Jurkat, Clone E6-1 (cell line): Measurements from ENCODE around the gene DENND10.
"Not testable (repeated sequence)": the region's sequence is repeated elsewhere in the genome, so short reads cannot be mapped to it uniquely, and the experiment has no call there.

Experiments
- DNase-seq: peaks from one replicate; pipeline ENCODE4 v3.0.0-alpha.2; 2011; ENCODE audit warnings: low read depth, low spot score
- H3K4me3 ChIP-seq: 2 replicates; pipeline ENCODE4 v1.5.1; 2011; ENCODE audit warnings: mild to moderate bottlenecking, low read length, control low read depth, moderate library complexity

Gene DENND10

DNA sequence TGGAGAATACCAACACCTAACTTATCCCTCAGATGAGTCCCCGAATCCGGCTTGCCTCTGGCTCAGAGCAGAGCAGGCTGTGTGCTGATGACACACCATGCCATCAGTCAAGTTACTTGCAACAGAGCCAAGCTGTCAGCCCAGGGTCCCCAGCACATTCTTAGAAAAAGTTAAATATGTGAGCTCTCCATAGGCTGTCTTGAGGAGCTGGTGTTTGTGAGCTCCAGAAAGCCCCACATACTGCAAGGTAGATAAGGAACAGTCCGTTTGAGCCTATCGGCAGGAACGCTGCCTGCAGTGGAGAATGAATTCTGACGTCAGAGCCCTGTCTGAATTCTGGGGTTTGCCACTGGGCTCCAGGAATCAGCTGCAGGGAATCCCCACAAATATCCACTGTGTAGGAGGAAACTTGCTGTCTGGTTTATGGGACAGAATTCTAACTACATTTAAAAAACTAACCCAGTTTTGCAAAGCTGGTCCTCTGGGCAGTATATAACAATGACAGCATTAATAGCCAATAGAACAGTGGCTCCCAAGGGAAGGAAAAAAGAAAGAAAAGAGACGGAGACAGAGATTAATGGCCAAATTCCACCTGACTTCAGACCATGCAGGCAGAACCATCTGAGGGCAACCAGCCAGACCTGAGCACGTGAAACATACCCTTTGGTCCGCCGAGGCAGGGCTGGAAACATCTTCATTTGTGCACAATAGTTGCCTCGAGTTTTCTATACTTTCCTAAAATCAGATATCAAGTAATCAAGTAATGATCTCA, 58.0 kb downstream of the DENND10 start:
- no peak overlapping the region for H3K4me3 ChIP-seq
- no peak for DNase-seq

DNA sequence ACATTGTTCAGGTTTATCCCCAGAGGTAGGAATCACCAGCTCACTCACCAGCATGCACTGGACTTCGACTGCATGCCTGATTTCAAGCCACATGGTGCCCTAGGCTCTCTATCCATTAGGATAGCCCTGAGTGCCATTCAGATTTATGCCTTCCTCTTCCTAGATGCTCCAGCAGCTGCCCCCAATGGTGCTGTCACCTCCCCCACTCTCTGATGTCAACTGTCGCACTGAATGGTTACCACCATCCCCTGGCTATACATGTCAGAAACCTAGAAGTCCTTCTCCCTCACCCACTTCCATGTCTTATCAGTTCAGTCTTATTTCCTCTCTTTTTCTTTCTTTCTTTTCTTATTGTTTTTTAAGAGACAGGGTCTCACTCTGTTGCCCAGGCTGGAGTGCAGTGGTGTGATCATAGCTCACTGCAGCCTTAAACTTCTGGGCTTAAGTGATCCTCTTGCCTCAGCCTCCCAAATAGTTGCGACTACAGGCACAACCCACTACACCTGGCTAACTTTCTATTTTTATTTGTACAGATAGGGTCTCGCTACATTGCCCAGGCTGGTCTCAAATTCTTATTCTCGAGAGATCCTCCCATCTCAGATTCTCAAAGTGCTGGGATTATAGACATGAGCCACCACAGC, 58.7 kb downstream of the DENND10 start:
- no peak for DNase-seq

DNA sequence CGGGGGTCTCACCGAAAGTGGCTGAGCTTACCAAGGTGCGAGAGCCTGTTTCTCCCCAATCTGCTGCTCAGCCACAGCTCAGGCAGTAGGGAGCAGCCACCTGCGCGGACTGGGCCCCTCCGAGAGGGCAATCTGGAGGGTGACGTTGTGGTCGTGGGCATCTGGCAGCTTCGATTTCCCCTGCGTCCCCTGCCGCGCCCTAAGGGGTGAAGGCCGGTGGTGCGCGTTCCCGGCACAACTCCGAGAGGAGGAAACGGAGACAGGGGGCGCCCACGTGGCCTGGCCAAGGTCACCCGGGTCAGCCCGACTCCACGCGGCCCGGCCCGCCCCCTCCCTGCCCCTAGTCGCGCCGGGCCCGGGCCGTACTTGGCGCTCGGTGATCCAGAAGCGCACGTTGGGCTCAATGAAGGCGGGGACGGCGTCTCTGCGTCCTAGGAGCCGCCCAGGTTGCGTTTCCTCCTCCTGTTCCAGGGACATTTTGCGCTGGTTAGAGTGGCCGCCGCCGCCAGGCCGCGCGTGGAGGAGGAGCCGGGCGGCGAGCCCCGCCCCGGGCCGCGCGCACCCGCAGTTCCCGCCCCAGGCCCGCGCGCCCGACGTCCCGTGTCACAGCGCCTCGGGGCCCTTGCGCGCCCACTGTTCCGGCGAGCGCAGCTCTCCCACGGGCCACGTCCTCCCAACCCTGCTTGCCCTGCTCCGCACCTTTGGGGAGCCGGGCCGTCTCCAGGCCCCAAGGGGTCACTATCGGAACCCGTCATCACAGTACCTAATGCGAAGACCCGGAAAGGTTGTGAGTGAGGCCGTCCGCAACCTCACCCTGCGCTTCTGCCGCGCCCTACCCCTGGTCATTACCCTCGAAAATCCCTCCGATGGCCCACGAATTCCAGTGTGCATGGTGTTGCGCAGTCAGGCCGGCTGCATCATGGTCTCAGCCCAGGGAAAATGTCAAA, 61.5 kb downstream of the DENND10 start, which contains the start of gene SFXN4:
Gene SFXN4 (minus strand): TSS at position 544 of the 947 bp plus-strand sequence. CDS start 67 bp downstream, at position 477.
- H3K4me3 ChIP-seq, result peak within 1 kb of the TSS; percentile 87
- DNase-seq, result peak; percentile 53

More for the DNA sequence above, 58.7 kb downstream of the DENND10 start:
- no peak overlapping the region for H3K4me3 ChIP-seq

DNA sequence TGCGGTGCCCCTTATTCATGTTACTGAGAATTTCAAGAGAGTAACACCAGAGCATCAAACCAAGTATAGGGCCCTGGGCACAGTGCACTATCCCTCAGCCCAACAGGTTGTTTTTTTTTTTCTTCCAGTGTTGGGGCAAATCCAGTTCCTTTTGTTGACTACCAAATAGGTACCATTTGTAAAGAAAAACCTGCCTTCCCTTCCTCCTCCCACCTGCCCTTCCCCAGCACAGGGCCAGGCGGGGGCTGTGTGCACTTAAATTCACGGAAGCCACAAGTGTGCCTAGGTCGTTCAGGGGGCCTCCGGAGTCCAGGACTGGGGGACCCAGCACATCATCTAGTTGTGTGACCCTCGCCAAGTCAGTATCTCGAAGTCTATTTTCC, 62.2 kb downstream of the DENND10 start:
- no peak for DNase-seq
- H3K4me3 ChIP-seq, result peak overlapping the region; percentile 87

DNA sequence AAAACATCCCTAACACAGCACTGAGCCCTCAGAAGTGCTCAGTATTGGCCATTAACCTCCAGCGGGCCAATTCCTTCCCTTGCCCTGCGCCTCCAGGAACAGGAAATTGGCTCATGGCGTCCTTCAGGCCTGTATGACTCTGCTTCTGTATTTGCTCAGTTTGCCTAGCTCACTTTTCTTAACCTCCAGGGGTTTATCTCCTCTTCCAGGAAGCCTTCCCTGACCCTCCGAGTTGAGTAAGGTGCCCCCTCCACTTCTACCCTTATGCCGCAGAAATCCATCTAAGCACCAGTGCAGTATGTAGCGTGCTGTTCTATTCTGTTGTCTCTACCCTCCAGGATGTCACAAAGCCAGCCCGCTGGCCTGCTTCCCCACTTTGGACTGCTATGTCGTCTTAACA, 62.7 kb downstream of the DENND10 start:
- no peak overlapping the region for H3K4me3 ChIP-seq
- DNase-seq, result no peak

DNA sequence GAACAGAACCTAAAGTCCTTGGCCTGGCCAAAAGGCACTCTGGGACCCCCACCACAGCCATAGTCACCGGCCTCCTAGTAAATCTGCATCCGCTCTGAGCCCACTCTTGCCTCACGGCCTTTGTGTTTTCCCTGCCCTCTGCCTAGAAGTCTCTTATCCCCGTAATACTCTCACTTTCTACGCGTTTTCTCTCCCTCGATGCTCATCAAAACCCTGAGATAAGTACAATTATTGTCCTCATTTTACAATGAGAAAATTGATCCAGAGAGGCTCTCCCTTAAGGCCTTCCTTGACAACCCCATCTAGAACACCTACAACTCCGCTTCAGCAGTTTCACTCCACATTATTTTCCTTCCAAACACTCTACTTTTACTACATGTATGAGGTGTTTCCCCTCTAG, 63.1 kb downstream of the DENND10 start:
- no peak for DNase-seq
- no peak overlapping the region for H3K4me3 ChIP-seq

DNA sequence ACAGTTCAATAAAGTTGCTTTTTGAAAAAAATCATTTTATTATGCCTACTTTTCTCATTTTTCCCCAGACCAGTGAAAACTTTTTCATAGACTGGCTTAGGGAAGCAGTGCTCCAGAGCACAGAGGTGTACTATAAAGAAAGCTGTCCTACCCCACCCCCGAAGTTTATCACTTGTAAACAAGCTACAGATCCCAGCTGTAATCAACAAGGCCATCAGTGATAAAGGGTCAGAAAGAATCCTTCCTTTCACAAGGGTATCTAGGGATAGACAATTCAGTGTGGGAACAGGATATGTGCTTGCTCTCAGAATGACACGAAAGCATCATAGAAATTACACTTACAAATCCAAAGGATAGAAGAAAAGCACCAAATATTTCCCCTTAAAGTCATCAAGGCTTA, 70.2 kb downstream of the DENND10 start:
- DNase-seq, result no peak
- no peak overlapping the region for H3K4me3 ChIP-seq

DNA sequence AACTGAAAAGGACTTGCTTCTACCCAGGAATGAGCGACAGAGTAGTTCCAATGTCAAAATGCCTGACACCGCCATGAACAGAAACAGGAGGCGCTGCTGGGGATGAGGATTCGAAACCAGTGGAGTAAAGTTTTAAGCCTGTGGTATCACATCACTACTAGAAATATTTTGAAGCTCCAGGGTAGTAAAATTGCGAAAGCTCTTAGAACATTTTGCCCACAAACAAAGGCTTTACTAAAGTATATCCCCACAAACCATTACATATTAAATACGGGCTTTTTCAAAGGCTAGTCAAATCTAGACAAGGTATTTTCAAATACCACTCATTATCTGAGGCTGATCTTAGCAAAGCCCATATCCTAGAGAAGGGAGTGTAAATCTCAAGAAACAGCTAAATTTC, 72.3 kb downstream of the DENND10 start:
- no peak for DNase-seq
- no peak overlapping the region for H3K4me3 ChIP-seq

DNA sequence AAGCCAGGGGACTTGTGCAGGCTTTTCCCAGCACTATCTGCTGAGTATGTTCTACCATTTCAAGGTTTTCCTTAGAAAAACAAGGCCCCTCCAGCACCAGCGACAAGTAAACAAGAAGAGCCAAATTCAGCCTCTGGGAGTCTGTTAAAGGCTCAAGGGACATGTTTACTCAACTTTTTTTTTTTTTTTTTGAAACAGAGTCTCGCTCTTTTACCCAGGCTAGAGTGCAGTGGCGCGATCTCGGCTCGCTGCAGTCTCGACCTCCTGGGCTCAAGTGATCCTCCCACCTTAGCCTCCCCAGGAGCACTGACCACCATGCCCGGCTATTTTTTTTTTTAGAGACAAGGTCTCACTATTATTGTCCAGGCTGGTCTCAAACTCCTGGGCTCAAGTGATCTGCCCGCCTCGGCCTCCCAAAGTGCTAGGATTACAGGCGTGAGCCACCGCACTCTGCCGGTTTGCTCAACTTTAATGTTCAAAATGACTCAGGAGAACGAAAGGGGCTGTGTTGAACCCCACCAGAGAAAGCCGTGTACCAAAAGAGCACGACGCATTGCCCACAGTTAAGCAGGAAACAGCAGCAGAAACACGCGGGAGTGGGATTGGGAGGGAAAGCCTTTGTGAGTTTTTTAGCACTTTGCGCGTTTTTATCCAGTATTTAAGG, 73.9 kb downstream of the DENND10 start:
- H3K4me3 ChIP-seq, result peak overlapping the region; percentile 78
- no peak for DNase-seq

DNA sequence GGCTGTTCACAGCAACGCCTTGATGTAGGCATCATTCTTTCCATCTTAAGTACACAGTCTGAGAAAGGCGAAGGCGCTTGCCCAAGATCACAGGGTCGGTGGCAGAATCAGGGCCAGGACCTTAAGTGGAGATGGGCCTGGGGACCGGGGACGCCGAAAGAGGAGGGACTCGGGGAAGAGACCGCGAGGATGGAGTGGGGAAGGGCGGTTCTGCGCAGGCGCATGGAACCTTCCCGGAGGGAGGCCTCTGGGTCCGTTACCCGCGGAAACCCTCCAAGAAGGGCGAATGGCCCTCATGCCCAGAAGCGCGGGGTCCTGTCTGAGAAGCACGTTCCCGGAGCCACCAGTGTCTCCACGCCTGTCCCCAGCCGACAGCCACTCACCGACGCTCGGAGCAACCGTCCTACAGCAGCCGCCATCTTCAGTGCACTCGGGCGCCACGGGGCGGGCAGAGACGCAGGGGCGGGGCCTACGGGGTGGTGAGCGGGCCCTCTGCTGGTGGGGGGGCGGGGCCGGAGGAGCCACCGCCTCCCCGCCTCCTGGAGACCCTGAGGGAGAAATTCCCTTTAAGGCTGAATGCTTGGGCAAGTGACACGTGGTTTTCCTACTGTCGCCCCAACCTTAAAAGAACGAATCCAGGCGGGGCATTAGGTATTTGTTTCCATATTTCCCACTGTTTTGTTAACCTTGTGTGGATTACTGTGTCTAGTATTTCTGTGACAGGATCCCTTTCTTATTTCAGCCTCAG, 74.6 kb downstream of the DENND10 start, which contains the start of gene PRDX3:
Gene PRDX3 (minus strand): TSS at position 441 of the 748 bp plus-strand sequence. CDS start 22 bp downstream, at position 419.
- DNase-seq, result peak; percentile 82

DNA sequence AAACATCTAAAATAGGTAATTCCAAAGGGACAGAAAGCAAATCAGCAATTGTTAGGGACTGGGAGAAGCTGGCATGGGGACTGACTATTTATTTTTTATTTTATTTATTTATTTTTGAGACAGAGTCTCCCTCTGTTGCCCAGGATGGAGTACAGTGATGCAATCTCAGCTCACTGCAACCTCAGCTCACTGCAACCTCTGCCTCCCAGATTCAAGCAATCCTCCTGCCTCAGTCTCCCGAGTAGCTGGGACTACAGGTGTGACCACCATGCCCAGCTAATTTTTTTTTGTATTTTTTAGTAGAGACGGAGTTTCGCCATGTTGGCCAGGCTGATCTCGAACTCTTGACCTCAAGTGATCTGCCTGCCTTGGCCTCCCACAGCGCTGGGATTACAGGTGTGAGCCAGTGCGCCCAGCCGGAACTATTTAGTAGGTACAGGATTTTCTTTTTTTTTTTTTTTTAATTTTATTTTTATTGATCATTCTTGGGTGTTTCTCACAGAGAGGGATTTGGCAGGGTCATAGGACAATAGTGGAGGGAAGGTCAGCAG, 77.0 kb downstream of the DENND10 start:
- not testable (repeated sequence) for H3K4me3 ChIP-seq, DNase-seq

More for the DNA sequence above, 74.6 kb downstream of the DENND10 start, which contains the start of gene PRDX3:
- peak within 1 kb of the TSS; percentile 78 for H3K4me3 ChIP-seq

DNA sequence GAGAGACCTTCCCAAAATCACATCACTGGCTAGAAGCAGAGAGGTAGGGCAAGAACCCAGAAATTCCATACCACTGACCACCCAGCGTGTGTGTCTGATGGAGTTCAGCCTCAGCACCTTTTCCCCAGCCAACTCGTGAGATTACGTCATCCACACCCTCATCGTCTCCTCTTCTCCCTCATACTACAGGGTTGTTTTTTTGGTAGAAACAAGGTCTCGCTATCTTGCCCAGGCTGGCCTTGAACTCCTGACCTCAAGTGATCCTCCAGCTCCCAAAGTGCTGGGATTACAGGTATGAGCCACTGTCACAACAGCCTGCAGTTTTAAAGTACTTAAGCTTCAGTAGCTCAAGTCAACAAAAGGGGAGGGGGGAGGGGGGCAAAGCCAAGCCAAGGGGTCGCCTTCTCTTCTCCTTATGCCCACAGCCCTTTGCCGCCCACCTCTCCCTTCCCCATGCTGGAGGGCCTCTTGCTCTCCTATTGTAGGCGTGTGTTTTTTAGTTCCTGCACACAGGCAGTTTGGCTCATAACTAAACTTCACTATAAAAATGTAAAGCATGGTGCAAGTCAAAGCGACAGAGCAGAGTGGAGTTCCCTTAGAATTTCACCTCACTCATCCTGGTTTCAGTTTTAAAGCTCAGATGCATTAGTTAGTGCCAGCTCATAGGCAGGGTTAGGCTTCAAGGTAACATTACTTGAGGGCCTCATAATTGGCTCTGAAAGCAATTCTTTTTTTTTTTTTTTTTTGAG, 79.9 kb downstream of the DENND10 start:
- no peak overlapping the region for H3K4me3 ChIP-seq
- no peak for DNase-seq
